ENCODE results near the gene SLC10A3. TPM values are rescaled to one million over a fixed set of nuclear protein-coding genes. Genes with fewer than 3 reads are reported as not detected.

Gene SLC10A3
- total and polyA plus RNA-seq, 10 of the 15 experiments (the other 5 are each of a cell fraction or from before 2014, with no cell fraction given), result 1.7 to 23.5 (median 11.0) TPM

- in situ Hi-C loops (cut with MboI) (no loop called here), intact Hi-C loops (cut with micrococcal nuclease; ENCODE audit: unreplicated experiment) (no loop called here)
- ChIA-PET CTCF (no interaction called here), SMC1A (ENCODE audit: uncharacterized antibody, unreplicated experiment) (no interaction called here), POLR2A (interaction anchor here (1.2 kb wide), 1 partner anchor 22 kb away, joined by 3 read pairs; no protein-coding TSS in a partner anchor), RAD21 (ENCODE audit: unreplicated experiment) (no interaction called here)
- H3K4me2 ChIP-seq (ENCODE audit: control insufficient read depth, insufficient read depth), result no peak overlapping the region
- H3K4me3 ChIP-seq, result no peak overlapping the region
- ATAC-seq (no peak), FAIRE-seq (no peak), DNase-seq (ENCODE audit: low read depth, low spot score) (no peak)
- no peak overlapping the region for H3K27ac ChIP-seq (ENCODE audit: control insufficient read depth, insufficient read depth)
- no peak overlapping the region for H2AFZ ChIP-seq (ENCODE audit: control insufficient read depth, low read depth, low read length)
- H3K36me3 ChIP-seq (ENCODE audit: control insufficient read depth in 2 of 2, insufficient read depth in 2 of 2, low read length in 1 of 2), result peaks cover 0 to 2% of the 10 kb centered on the region in 2 experiments; a peak in 2 of 4 replicates
- no peak overlapping the region for H3K9ac ChIP-seq (ENCODE audit: control insufficient read depth, insufficient read depth, low read length)
- H3K4me1 ChIP-seq (ENCODE audit: control insufficient read depth, insufficient read depth, low read length), result no peaks in the 10 kb centered on the region
- H3K79me2 ChIP-seq (ENCODE audit: control insufficient read depth, insufficient read depth, low read length), result no peaks in the 10 kb centered on the region
- 96% methylated on average over 9 of the region's 9 CpGs for WGBS (ENCODE audit: insufficient coverage, insufficient replicate concordance, low lambda C conversion rate, missing lambda C conversion rate)
- BruUV-seq (replicated peaks), result no TSS peak
- H3K27me3 ChIP-seq (replicated peaks in 1 of 2; ENCODE audit: control insufficient read depth in 2 of 2, insufficient read depth in 2 of 2, low read length in 1 of 2), result no peaks in the 10 kb centered on the region
- H4K20me1 ChIP-seq (ENCODE audit: control insufficient read depth, insufficient read depth), result no peaks in the 10 kb centered on the region
- no peaks in the 10 kb centered on the region; the same call in 2 of the 3 replicates for H3K9me3 ChIP-seq (replicated peaks; ENCODE audit: control insufficient read depth, insufficient read depth, low read length)
- TF ChIP-seq, protein P1, sequence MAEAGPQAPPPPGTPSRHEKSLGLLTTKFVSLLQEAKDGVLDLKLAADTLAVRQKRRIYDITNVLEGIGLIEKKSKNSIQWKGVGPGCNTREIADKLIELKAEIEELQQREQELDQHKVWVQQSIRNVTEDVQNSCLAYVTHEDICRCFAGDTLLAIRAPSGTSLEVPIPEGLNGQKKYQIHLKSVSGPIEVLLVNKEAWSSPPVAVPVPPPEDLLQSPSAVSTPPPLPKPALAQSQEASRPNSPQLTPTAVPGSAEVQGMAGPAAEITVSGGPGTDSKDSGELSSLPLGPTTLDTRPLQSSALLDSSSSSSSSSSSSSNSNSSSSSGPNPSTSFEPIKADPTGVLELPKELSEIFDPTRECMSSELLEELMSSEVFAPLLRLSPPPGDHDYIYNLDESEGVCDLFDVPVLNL (IDR thresholded peaks at IDR 0.05; ENCODE audit: low read depth, low read length), result no peak
- no peak for TF ChIP-seq YBX1 (IDR thresholded peaks at IDR 0.05)
- no peak for TF ChIP-seq ZNF592 (IDR thresholded peaks at IDR 0.05)
- no peak for TF ChIP-seq SUPT20H (IDR thresholded peaks at IDR 0.05; ENCODE audit: borderline replicate concordance, control insufficient read depth, low read depth, low read length)
- no peak for TF ChIP-seq JUND (IDR thresholded peaks at IDR 0.05; ENCODE audit: low read depth, low read length)
- TF ChIP-seq, protein P2, sequence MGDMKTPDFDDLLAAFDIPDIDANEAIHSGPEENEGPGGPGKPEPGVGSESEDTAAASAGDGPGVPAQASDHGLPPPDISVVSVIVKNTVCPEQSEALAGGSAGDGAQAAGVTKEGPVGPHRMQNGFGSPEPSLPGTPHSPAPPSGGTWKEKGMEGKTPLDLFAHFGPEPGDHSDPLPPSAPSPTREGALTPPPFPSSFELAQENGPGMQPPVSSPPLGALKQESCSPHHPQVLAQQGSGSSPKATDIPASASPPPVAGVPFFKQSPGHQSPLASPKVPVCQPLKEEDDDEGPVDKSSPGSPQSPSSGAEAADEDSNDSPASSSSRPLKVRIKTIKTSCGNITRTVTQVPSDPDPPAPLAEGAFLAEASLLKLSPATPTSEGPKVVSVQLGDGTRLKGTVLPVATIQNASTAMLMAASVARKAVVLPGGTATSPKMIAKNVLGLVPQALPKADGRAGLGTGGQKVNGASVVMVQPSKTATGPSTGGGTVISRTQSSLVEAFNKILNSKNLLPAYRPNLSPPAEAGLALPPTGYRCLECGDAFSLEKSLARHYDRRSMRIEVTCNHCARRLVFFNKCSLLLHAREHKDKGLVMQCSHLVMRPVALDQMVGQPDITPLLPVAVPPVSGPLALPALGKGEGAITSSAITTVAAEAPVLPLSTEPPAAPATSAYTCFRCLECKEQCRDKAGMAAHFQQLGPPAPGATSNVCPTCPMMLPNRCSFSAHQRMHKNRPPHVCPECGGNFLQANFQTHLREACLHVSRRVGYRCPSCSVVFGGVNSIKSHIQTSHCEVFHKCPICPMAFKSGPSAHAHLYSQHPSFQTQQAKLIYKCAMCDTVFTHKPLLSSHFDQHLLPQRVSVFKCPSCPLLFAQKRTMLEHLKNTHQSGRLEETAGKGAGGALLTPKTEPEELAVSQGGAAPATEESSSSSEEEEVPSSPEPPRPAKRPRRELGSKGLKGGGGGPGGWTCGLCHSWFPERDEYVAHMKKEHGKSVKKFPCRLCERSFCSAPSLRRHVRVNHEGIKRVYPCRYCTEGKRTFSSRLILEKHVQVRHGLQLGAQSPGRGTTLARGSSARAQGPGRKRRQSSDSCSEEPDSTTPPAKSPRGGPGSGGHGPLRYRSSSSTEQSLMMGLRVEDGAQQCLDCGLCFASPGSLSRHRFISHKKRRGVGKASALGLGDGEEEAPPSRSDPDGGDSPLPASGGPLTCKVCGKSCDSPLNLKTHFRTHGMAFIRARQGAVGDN (IDR thresholded peaks at IDR 0.05), result no peak
- no peak for TF ChIP-seq EED (IDR thresholded peaks at IDR 0.05; ENCODE audit: low read depth)
- no peak for TF ChIP-seq WRNIP1 (IDR thresholded peaks at IDR 0.05; ENCODE audit: borderline replicate concordance, low read depth, low read length)
- TF ChIP-seq, protein P3, sequence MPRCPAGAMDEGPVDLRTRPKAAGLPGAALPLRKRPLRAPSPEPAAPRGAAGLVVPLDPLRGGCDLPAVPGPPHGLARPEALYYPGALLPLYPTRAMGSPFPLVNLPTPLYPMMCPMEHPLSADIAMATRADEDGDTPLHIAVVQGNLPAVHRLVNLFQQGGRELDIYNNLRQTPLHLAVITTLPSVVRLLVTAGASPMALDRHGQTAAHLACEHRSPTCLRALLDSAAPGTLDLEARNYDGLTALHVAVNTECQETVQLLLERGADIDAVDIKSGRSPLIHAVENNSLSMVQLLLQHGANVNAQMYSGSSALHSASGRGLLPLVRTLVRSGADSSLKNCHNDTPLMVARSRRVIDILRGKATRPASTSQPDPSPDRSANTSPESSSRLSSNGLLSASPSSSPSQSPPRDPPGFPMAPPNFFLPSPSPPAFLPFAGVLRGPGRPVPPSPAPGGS (IDR thresholded peaks at IDR 0.05; ENCODE audit: borderline replicate concordance, insufficient read depth, low read depth, low read length, poor library complexity, severe bottlenecking), result no peak
- no peak for TF ChIP-seq BMI1 (IDR thresholded peaks at IDR 0.05; ENCODE audit: borderline replicate concordance)
- no peak for TF ChIP-seq ZSCAN29 (IDR thresholded peaks at IDR 0.05)
- TF ChIP-seq SIX5 (IDR thresholded peaks at IDR 0.05; ENCODE audit: low read depth, low read length, severe bottlenecking), result no peak
- TF ChIP-seq TAF1 (IDR thresholded peaks at IDR 0.05; ENCODE audit: borderline replicate concordance, low read depth, low read length), result no peak
- no peak for TF ChIP-seq BHLHE40 (IDR thresholded peaks at IDR 0.05; ENCODE audit: borderline replicate concordance in 1 of 2, low read depth in 2 of 2, low read length in 1 of 2)
Measured at GRCh38 chrX:154452823-154453222, 37.6 kb downstream of the SLC10A3 start.

All from GM12878 (cell line).